Islet precursor cell (in vitro differentiated cells): ENCODE results near the gene LRRC66.

Experiments
- DNase-seq: peaks from one replicate; pipeline ENCODE4 v3.0.0-alpha.2; 2018

LRRC66 gene, protein sequence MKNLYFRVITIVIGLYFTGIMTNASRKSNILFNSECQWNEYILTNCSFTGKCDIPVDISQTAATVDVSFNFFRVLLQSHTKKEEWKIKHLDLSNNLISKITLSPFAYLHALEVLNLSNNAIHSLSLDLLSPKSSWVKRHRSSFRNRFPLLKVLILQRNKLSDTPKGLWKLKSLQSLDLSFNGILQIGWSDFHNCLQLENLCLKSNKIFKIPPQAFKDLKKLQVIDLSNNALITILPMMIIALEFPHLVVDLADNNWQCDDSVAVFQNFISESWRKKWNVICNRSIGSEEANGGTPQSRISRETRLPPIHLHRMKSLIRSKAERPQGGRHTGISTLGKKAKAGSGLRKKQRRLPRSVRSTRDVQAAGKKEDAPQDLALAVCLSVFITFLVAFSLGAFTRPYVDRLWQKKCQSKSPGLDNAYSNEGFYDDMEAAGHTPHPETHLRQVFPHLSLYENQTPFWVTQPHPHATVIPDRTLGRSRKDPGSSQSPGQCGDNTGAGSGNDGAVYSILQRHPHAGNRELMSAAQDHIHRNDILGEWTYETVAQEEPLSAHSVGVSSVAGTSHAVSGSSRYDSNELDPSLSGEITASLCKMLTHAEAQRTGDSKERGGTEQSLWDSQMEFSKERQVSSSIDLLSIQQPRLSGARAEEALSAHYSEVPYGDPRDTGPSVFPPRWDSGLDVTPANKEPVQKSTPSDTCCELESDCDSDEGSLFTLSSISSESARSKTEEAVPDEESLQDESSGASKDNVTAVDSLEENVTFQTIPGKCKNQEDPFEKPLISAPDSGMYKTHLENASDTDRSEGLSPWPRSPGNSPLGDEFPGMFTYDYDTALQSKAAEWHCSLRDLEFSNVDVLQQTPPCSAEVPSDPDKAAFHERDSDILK

GRCh38 chr4:52019936-52020657 is at the start of gene LRRC66:
Gene LRRC66 (minus strand): TSS chr4:52020363. CDS start chr4:52017613, 2,750 bp downstream.
- DNase-seq = no peak

DNA sequence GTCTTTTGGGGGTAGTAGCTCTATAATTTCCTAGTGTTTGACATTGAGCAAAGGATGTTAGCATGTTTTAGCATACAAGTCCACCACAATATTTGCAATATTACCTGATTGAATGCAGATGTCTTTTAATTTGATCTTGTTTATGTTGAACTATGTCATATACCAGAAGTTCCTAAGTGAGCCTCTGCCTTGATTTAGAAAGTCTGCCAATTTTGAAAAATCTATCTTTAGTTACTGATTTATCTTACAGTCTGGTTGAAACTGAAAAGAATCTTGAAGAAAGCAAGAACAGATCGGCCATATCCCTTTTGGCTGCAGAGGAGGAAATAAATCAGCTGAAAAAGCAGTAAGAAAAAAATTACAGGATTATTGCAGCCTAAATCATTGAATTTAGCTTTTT is 49.4 kb upstream of the LRRC66 start:
- no peak for DNase-seq

- no peak for DNase-seq
These were observed 39.2 kb upstream of the LRRC66 start for GRCh38 chr4:52059372-52059771.

GRCh38 chr4:52058275-52058674 is 38.1 kb upstream of the LRRC66 start:
- no peak for DNase-seq

DNA sequence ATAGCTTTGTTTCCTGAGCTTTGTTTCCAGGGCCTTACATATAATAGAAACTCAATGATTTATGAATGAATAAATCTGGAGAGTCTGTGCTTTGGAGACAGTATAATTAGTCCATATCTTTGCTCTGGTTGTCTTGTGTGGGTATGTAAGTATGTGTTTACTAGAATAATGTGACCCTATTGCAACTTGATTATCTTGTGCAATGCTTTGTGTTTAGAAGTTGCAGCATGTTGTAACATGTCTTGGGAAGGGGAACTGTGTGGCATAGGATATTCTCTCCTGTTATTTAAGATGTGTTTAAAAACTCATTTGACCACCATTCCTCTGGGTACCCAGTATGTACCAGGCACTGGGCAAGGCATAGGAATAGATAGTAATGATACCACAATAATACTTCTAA is 37.0 kb upstream of the LRRC66 start:
- DNase-seq = no peak

GRCh38 chr4:52054254-52054653 is 34.1 kb upstream of the LRRC66 start:
- DNase-seq = no peak

- DNase-seq = no peak
These were observed 32.3 kb upstream of the LRRC66 start for GRCh38 chr4:52052475-52052780.

DNA sequence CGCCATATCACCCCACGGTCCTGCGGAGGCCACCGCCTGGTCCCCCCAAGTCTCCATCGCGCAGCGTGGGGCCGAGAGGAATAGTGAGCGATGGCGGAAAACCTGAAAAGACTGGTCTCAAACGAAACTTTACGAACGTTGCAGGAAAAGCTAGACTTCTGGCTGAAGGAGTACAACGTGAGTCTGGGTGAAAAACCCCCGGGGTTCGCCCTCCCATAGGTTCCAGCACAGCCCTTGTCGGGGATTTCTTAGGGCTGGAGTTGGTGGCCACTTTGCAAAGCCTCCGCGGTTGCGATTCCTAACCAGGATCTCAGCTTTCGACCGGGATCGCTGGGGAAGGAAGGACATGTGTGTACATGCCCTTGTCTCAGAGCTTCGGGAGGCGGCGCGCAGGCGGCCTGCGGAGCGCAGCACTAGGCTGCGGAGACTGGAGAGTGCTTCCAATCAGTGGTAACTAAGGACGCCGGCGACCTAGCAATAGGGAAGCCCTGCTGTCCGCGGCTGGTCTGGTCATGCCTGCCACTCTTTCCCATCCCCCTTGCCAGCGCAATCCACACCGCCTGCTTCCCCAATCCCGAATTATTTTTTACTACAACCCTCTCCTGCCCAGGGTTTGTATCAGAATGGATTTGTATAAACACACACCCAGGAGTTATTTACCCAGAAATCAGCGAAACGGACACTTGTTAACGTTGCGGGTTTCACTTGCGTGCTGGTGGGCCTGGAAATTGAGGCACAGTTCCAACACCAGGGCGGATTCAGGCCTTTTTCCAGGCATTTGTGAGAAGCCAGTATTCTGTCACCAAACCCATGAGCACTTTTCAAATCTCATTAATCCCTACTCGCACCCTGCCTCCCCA is 31.7 kb upstream of the LRRC66 start:
- DNase-seq = peak; percentile 98

DNA sequence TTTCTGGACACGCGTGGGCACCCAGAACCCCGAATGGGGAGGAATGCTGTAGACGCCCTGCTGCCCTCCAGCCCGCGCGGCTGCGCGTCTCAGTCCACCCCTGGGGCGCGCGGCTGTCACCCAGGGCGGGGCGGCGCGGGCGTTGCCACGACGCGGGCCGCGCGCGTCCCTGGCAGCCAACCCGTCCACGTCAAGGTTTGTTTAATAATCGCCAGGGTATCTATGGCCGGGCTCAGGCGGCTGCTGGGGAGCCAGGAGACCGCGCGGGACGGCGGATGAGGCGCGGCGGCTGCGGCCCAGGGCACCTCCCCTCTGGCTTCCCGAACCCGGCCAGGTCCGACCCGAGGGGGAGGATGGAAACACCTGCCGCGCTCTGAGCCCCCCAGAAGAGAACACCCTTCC is 31.1 kb upstream of the LRRC66 start, which contains the start of gene SPATA18:
TSS of gene SPATA18 (plus strand) at position 92 of the 402 bp plus-strand sequence. CDS start 401 bp downstream, outside the sequence.
- peak; percentile 54 for DNase-seq

GRCh38 chr4:52049266-52049665 is 29.1 kb upstream of the LRRC66 start:
- DNase-seq = no peak

GRCh38 chr4:52045028-52045427 is 24.9 kb upstream of the LRRC66 start:
- DNase-seq = no peak

DNA sequence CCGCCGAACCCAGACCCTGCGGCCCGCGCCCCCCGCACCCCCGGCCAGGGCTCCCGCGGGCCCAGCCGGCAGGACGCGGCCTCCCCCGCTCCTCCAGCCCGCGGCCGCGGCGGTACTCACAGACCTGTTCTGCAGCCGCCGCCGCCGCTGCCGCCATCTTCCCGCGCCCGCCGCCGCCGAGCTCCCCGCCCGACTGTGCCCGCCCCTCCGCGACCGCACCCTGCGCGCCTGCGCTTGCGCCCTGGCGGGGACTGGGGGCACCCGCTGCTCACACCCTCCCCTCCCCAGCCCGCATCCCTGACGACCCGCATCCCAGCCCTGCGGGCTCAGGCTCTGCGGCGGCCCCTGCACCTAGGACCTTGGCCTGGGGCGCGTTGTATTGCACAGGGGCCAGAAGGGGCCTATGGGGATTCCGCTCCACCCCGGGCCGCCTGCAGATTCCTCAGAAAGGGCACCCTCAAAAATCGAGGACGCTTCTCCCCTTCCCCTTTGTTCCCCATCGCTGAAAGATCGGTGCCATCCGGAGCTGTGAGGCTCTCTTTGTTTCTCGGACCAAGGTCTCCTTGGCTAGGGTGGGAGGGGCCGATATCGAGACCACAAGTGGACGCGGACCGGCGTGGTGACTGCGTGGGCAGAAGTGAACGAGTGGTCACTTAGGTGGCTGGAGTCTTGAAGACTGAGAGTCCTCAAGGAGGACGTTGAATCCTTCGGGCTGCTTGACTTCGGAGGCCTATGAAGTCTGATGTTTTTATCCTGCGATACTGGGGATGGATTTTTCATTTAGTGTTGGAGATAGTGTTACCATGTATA is 18.1 kb upstream of the LRRC66 start, which contains the start of gene SGCB:
TSS of gene SGCB (minus strand) at position 197 of the 810 bp plus-strand sequence. CDS start at position 157, 40 bp downstream.
- peak; percentile 81 for DNase-seq

- DNase-seq = peak; percentile 66
These were observed 17.5 kb upstream of the LRRC66 start for GRCh38 chr4:52037689-52038102.

DNA sequence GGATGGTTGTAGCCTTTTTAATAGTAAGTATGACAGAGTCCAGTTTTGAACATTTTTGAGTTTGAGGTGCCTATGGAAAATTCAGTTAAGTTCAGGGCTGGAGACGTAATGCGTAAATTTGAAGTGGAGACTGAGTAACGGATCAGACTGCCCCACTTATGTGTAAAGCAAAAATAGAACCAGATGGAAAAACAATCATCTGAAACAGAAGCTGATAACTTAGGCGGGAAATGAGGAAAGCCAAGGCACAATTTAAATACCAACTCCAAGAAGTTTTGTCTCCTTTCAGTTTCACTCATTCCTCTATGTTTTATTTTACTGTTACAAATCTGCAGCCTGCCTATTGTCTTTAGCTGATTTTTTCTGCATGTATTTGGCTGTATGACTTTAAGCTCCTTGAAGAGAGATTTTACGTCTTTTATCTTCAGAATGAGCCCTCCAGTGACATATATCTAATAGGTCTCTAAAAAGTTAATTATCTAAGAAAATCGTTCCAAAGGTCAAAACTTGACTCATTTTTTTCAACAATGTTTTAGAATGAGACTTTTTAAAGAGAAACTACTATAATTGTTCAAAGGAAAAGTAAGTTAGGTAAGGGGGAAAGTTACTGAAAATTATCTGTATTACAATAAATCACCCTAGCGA is 16.8 kb upstream of the LRRC66 start:
- DNase-seq = no peak

GRCh38 chr4:52035190-52035589 is 15.0 kb upstream of the LRRC66 start:
- DNase-seq = no peak

- DNase-seq = no peak
These were observed 11.8 kb upstream of the LRRC66 start for GRCh38 chr4:52032005-52032404.

- DNase-seq = no peak
These were observed 8.8 kb upstream of the LRRC66 start for GRCh38 chr4:52028970-52029369.

DNA sequence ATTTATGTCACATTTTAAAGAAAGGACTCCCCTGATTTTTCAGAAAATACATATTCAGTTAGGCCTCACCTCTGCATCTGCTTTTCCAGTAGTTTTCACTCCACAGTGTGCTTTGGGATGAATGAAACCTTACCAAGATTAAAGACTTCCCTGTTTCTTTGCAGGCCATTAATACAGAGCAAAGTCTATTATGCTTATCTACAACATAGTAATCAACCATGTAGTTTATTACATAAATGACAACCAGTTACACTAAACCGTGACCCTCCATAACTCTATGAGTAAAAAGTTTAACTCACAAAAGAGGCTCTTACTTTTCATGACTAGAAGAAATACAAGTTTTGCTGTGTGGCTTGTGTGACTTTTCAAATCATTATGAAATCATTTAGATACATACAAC is 2.3 kb downstream of the LRRC66 start:
- no peak for DNase-seq

DNA sequence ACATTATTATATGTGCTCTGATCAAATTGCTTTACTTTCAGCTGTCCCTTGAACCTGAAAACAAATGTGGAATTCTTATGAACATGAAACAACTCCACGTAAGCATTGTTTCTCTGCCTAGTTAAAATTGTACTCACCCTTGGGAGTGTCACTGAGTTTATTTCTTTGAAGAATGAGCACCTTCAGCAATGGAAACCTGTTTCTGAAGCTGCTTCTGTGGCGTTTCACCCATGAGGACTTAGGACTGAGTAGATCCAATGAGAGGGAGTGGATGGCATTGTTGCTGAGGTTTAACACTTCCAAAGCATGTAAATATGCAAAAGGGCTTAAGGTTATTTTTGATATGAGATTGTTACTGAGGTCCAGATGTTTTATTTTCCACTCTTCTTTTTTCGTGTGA is 3.2 kb downstream of the LRRC66 start:
- no peak for DNase-seq

- no peak for DNase-seq
These were observed 4.8 kb downstream of the LRRC66 start for GRCh38 chr4:52015366-52015765.

DNA sequence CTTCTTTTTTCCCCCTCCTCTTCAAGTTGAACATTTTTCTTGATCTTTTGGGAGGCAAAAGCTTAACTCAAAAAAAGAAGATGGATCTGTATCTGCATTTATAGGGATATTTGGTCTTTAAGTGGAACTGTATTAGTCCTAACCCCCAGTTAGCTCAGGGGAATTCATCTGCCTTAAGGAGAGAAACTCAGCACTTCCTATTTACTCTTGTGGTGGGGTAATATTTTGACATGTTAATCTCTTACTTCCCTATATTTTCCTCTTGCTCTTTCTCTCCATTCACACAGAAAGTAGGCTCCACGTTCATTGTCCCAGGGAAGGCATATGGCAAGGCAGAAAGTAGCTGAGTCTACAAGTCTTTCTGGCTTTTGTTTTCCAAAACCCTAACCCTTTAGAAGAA is 5.3 kb downstream of the LRRC66 start:
- no peak for DNase-seq
